HCT116 (cell line): ENCODE measurements around the gene DYNLT2. TPM values are rescaled to one million over a fixed set of nuclear protein-coding genes. Genes with fewer than 3 reads are reported as not detected.

Experiments used
- ATAC-seq: fragments of 200-7000 bp; cut with Tn5 transposase; 2 replicates; pipeline ENCODE4 v1.9.1; 2020; ENCODE audit warnings: mild to moderate bottlenecking, moderate library complexity
- BruUV-seq: library from RNA; stranded (reverse); fragments of 400-500 nt; replicated peaks from 2 replicates; lab custom pipeline; 2021; lab: Mats Ljungman, UMichigan
- CTCF ChIA-PET: fragments of 300-600 bp; sonication (Branson Sonifier 250); formaldehyde crosslinking; loops from one replicate; lab custom pipeline; 2021; ENCODE audit warnings: antibody characterized with exemption; lab: Charles Lee
- POLR2A ChIA-PET: fragments of 300-600, 350-600 bp; sonication (Branson Sonifier 250); formaldehyde crosslinking; loops from one replicate; lab custom pipeline; 2021; ENCODE audit warnings: antibody characterized with exemption; lab: Charles Lee
- RAD21 ChIA-PET, 2 experiments: fragments of 300-600 bp; sonication (Branson Sonifier 250); formaldehyde crosslinking; loops; one replicate each; lab custom pipeline; 2023; ENCODE audit warnings: low total read pairs in 2 of 2; ENCODE audit not compliant: uncharacterized antibody in 2 of 2, unreplicated experiment in 2 of 2, low non-redundant PET in 1 of 2; lab: Charles Lee
- DNase-seq: peaks from one replicate; pipeline ENCODE4 v3.0.0-alpha.2; 2010; ENCODE audit warnings: low read depth, low spot score
- H2AFZ ChIP-seq: fragments of 200-600 bp; shearing (Covaris generic), sonication (generic); 2 replicates; pipeline ENCODE4 v1.6.1; 2017; ENCODE audit warnings: low read depth, mixed run types, mixed read lengths, antibody characterized with exemption, low read length; ENCODE audit not compliant: poor library complexity, severe bottlenecking
- H3K27ac ChIP-seq: 2 replicates; pipeline ENCODE4 v1.5.1; 2012; ENCODE audit warnings: low read depth, low read length
- H3K27me3 ChIP-seq: fragments of 200-600 bp; sonication (generic); 2 replicates; pipeline ENCODE4 v1.6.1; 2016; ENCODE audit warnings: mixed run types, low read length, mixed read lengths; ENCODE audit not compliant: insufficient read depth
- H3K36me3 ChIP-seq, 2 experiments: fragments of 200-500 bp in 1 of 2; fragments of 200-600 bp in 1 of 2; sonication (Bioruptor generic) in 1 of 2; sonication (generic) in 1 of 2; 2 replicates each; pipeline versions ENCODE4 v1.5.1 to v1.6.1; 2014 to 2016; ENCODE audit warnings: low read length in 2 of 2, inconsistent platforms in 1 of 2, mixed read lengths in 1 of 2, mixed run types in 1 of 2; ENCODE audit not compliant: insufficient read depth in 2 of 2, control insufficient read depth in 1 of 2
- H3K4me1 ChIP-seq, 2 experiments: fragments of 200-600 bp in 1 of 2; sonication (generic) in 1 of 2; 2 replicates each; pipeline versions ENCODE4 v1.5.1 to v1.6.1; 2012 to 2017; ENCODE audit warnings: low read length in 2 of 2, inconsistent platforms in 1 of 2, mild to moderate bottlenecking in 1 of 2, mixed read lengths in 1 of 2, mixed run types in 1 of 2, moderate library complexity in 1 of 2; ENCODE audit not compliant: insufficient read depth in 2 of 2, control insufficient read depth in 1 of 2
- H3K4me2 ChIP-seq: fragments of 200-600 bp; sonication (generic); 2 replicates; pipeline ENCODE4 v1.6.1; 2017; ENCODE audit warnings: mixed run types, low read length, mixed read lengths
- H3K4me3 ChIP-seq, 2 experiments: fragments of 200-600 bp in 1 of 2; sonication (generic) in 1 of 2; replicated peaks in 1 of 2; 2 replicates each; pipeline ENCODE4 v1.5.1; 2011 to 2016; ENCODE audit warnings: low read length in 2 of 2, control low read depth in 1 of 2, low read depth in 1 of 2, mild to moderate bottlenecking in 1 of 2, mixed read lengths in 1 of 2, mixed run types in 1 of 2
- H3K79me2 ChIP-seq: fragments of 200-600 bp; sonication (generic); 2 replicates; pipeline ENCODE4 v1.6.1; 2017; ENCODE audit warnings: mild to moderate bottlenecking, mixed run types, low read length, moderate library complexity, mixed read lengths; ENCODE audit not compliant: insufficient read depth
- H3K9ac ChIP-seq: fragments of 200-600 bp; sonication (generic); 2 replicates; pipeline ENCODE4 v1.6.1; 2016; ENCODE audit warnings: low read length, mixed read lengths
- H3K9me2 ChIP-seq: fragments of 200-600 bp; sonication (generic), shearing (Covaris generic); 2 replicates; pipeline ENCODE4 v1.6.1; 2017; ENCODE audit warnings: mixed run types, mild to moderate bottlenecking, moderate library complexity; ENCODE audit not compliant: insufficient read depth
- H3K9me3 ChIP-seq, 2 experiments: fragments of 200-500 bp in 1 of 2; fragments of 200-600 bp in 1 of 2; sonication (Bioruptor generic) in 1 of 2; sonication (generic) in 1 of 2; 2 replicates each; pipeline ENCODE4 v1.6.1; 2014 to 2017; ENCODE audit warnings: low read length in 2 of 2, mixed read lengths in 2 of 2, inconsistent platforms in 1 of 2, low read depth in 1 of 2, mild to moderate bottlenecking in 1 of 2, mixed run types in 1 of 2, moderate library complexity in 1 of 2; ENCODE audit not compliant: control insufficient read depth in 1 of 2, insufficient read depth in 1 of 2
- H4K20me1 ChIP-seq: fragments of 200-600 bp; sonication (generic), shearing (Covaris generic); 2 replicates; pipeline ENCODE4 v1.6.1; 2017; ENCODE audit warnings: mixed run types, mild to moderate bottlenecking, moderate library complexity; ENCODE audit not compliant: insufficient read depth
- EZH2phosphoT487 ChIP-seq: fragments of 200-600 bp; IDR thresholded peaks from 2 replicates; pipeline ENCODE4 v1.6.1; 2018; ENCODE audit warnings: antibody characterized with exemption, borderline replicate concordance
- FOSL1 ChIP-seq: IDR thresholded peaks from 2 replicates; pipeline ENCODE4 v1.6.1; 2012; ENCODE audit warnings: low read depth
- JUND ChIP-seq: IDR thresholded peaks from 2 replicates; pipeline ENCODE4 v1.6.1; 2012
- MAX ChIP-seq: IDR thresholded peaks from 2 replicates; pipeline ENCODE4 v1.6.1; 2012
- POLR2AphosphoS5 ChIP-seq: IDR thresholded peaks from 2 replicates; pipeline ENCODE4 v1.6.1; 2011; ENCODE audit warnings: mild to moderate bottlenecking, low read depth, low read length, moderate library complexity
- RAD21 ChIP-seq: IDR thresholded peaks from 2 replicates; pipeline ENCODE4 v1.6.1; 2012; ENCODE audit warnings: low read depth, mild to moderate bottlenecking
- YY1 ChIP-seq: IDR thresholded peaks from 2 replicates; pipeline ENCODE4 v1.6.1; 2011; ENCODE audit warnings: low read length, low read depth, moderate library complexity, mild to moderate bottlenecking; ENCODE audit not compliant: insufficient replicate concordance; ENCODE audit errors: extremely low read depth
- intact Hi-C: fragments of 100-400 bp; cut with micrococcal nuclease; formaldehyde crosslinking; loops from 2 replicates; pipeline ENCODE4 v1.10.0; 2022
- total RNA-seq: library from RNA; stranded (reverse); gene quantifications from one replicate; pipeline ENCODE4 v1.2.1, GENCODE V29; 2021; ENCODE audit not compliant: unreplicated experiment
- TF ChIP-seq, protein P1 (sequence below): IDR thresholded peaks from 2 replicates; pipeline ENCODE4 v1.6.1; 2012
- TF ChIP-seq, protein P2 (sequence below): IDR thresholded peaks from 2 replicates; pipeline ENCODE4 v1.6.1; 2011; ENCODE audit warnings: mild to moderate bottlenecking, low read length, moderate library complexity; ENCODE audit not compliant: insufficient replicate concordance; ENCODE audit errors: extremely low read depth

Gene DYNLT2
- total RNA-seq, 1 experiment from 2014 or later: 1.5 TPM

- BruUV-seq: no TSS peak
- Histone ChIP-seq H3K4me2 (no peak overlapping the region; the same call in 1 of the 2 replicates), H3K4me1 (peaks cover 19 to 27% of the 10 kb centered on the region in 2 experiments), H3K36me3 (no peaks in the 10 kb centered on the region), H4K20me1 (0 out of 2 replicates have a peak, but pooled peaks cover 4% of the 10 kb centered on the region), H3K9me2 (no peaks in the 10 kb centered on the region), H3K27ac (peak overlapping the region; percentile 77; the same call in 1 of the 2 replicates), H3K9me3 (no peaks in the 10 kb centered on the region), H2AFZ (no peak overlapping the region), H3K27me3 (no peaks in the 10 kb centered on the region), H3K79me2 (peaks cover 45% of the 10 kb centered on the region), H3K4me3 (peak overlapping the region; percentile 30 to 51; a peak in 3 of 4 replicates), H3K9ac (peak overlapping the region; percentile 53; the same call in 1 of the 2 replicates)
- CTCF ChIA-PET: no interaction called here
- RAD21 ChIA-PET: no interaction called here
- POLR2A ChIA-PET: interaction anchor here (0.6 kb wide), 1 partner anchor 20 kb away, joined by 3 read pairs; no protein-coding TSS in a partner anchor
- TF ChIP-seq EZH2phosphoT487 (no peak), FOSL1 (no peak), RAD21 (no peak), JUND (no peak), MAX (no peak), YY1 (peak; percentile 44), POLR2AphosphoS5 (peak; percentile 30; the same call in 1 of the 2 replicates)
- TF ChIP-seq, protein P1, sequence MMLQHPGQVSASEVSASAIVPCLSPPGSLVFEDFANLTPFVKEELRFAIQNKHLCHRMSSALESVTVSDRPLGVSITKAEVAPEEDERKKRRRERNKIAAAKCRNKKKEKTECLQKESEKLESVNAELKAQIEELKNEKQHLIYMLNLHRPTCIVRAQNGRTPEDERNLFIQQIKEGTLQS: no peak
- TF ChIP-seq, protein P2, sequence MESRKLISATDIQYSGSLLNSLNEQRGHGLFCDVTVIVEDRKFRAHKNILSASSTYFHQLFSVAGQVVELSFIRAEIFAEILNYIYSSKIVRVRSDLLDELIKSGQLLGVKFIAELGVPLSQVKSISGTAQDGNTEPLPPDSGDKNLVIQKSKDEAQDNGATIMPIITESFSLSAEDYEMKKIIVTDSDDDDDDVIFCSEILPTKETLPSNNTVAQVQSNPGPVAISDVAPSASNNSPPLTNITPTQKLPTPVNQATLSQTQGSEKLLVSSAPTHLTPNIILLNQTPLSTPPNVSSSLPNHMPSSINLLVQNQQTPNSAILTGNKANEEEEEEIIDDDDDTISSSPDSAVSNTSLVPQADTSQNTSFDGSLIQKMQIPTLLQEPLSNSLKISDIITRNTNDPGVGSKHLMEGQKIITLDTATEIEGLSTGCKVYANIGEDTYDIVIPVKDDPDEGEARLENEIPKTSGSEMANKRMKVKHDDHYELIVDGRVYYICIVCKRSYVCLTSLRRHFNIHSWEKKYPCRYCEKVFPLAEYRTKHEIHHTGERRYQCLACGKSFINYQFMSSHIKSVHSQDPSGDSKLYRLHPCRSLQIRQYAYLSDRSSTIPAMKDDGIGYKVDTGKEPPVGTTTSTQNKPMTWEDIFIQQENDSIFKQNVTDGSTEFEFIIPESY: no peak
- DNase-seq: no peak
- peak; percentile 56 for ATAC-seq
- intact Hi-C loops: loop anchor here (2.0 kb wide), 1 partner anchor 27 kb away; the partner anchor contains the start of genes DYNLT2 and ERMARD
Observed at GRCh38 chr6:169723991-169724493, 27.3 kb downstream of the DYNLT2 start.
